NCI-H187 treated with DMSO at 0.1 percent for 48 hours (cell line): ENCODE data around the gene ZNF25.
"Not testable (repeated sequence)": the region's sequence is repeated elsewhere in the genome, so short reads cannot be mapped to it uniquely, and the experiment has no call there.

Experiments
- DNase-seq: peaks from one replicate; lab custom pipeline; 2025; lab: John Stamatoyannopoulos, UW

The ZNF25 gene

GRCh38 chr10:37947526-37947925 lies 28.9 kb downstream of the ZNF25 start:
- DNase-seq, result no peak

GRCh38 chr10:37937864-37938263 lies 38.6 kb downstream of the ZNF25 start:
- DNase-seq, result no peak

DNA sequence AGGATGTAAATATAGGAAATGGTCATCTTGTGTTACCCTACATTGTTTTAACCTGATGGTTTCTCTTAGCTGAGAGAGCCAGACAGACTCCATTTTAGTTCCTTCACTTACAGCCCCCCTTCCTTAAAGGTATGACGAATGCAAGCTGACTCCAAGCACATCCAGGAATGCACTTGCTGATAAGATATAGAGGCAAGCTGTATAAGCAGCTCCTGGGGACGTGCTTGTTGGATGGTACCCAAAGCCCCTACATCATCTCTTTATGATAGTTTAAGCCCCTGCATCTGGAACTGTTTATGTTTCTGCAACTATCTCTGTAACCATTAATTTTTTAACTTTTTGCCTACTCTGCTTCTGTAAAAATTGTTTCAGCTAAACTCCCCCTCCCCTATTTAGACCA lies 41.7 kb downstream of the ZNF25 start:
- no peak for DNase-seq

DNA sequence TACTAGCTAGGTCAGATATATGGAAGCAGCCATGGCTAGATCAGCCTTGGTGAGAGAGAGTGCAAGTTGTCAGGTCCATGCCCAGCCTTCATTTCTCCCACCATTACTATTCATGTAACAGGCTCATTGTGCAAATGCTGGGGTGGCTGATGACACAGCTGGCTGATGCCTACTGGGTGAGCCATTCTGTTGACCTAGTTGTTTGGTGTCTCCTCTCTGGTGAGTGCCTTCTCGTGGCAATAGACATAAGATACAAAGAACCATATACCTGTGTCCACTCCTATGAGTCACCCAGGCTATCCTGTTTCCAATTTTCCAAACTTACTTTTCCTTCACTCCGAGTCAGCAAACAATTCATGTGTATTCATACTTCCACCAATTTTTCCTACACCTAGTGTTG lies 46.0 kb downstream of the ZNF25 start:
- DNase-seq, result no peak

DNA sequence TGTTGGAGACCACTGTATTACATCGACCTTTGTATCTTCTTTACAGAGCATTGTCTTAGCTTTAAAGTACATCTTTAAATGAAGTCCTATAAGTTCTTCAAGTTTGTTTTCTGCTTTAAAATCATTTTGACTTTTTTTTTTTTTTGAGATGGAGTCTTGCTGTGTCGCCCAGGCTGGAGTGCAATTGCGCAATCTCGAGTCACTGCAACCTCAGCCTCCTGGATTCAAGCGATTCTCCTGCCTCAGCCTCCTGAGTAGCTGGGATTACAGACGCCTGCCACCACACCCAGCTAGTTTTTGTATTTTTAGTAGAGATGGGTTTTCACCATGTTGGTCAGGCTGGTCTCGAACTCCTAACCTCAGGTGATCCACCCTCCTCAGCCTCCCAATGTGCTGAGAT lies 68.3 kb downstream of the ZNF25 start:
- DNase-seq, result not testable (repeated sequence)

DNA sequence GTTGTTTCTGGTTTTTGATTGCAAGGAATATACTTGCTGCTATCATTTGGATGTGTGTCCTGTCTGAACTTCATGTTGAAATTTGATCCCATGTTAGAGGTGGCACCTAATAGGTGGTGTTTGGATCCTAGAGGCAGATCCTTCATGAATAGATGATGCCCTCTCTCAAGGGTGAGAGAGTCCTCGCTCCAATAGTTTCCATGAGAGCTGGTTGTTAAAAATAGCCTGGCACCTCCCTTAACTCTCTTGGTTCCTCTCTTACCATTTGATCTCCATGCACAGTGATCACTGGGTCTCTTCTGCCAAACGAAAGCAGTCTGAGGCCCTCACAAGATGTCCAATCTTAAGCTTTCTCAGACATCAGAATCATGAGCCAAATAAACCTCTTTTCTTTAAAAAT lies 70.1 kb downstream of the ZNF25 start:
- DNase-seq, result no peak
